Natural killer cell (primary cell): ENCODE measurements around the gene CC2D1A. TPM values are rescaled to one million over a fixed set of nuclear protein-coding genes. Genes with fewer than 3 reads are reported as not detected.

ENCODE experiments used
- ATAC-seq, 3 donors: fragments of 150-1000 bp in 2 of 3; fragments of 200-7000 bp in 1 of 3; cut with Tn5 transposase; 1 replicate in 1 of 3; 2 replicates in 2 of 3; pipeline ENCODE4 v1.10.0; 2021; ENCODE audit warnings: mild to moderate bottlenecking in 2 of 3, moderate library complexity in 2 of 3
- DNase-seq, 2 donors: peaks; one replicate each; pipeline versions ENCODE4 v3.0.0 to v3.0.0-alpha.2; 2013 to 2021; ENCODE audit warnings: mixed read lengths in 1 of 2
- H3K27ac ChIP-seq: one replicate; pipeline ENCODE4 v1.5.1; 2013; ENCODE audit warnings: mild to moderate bottlenecking, low read length
- H3K27me3 ChIP-seq: one replicate; pipeline ENCODE4 v1.6.1; 2013; ENCODE audit warnings: low read length; ENCODE audit not compliant: control insufficient read depth, insufficient read depth
- H3K36me3 ChIP-seq: one replicate; pipeline ENCODE4 v1.6.1; 2013; ENCODE audit warnings: low read length; ENCODE audit not compliant: control insufficient read depth, insufficient read depth
- H3K4me1 ChIP-seq: one replicate; pipeline ENCODE4 v1.6.1; 2013; ENCODE audit warnings: low read length; ENCODE audit not compliant: control insufficient read depth, insufficient read depth
- H3K4me3 ChIP-seq: one replicate; pipeline ENCODE4 v1.5.1; 2013; ENCODE audit warnings: low read length
- H3K9me3 ChIP-seq: one replicate; pipeline ENCODE4 v1.6.1; 2013; ENCODE audit warnings: low read length; ENCODE audit not compliant: control insufficient read depth, insufficient read depth
- H3K27ac Mint-ChIP-seq, 2 donors: one replicate each; pipeline ENCODE4 v1.8.0; 2022; ENCODE audit warnings: mild to moderate bottlenecking in 2 of 2, mixed read lengths in 2 of 2, moderate library complexity in 1 of 2
- H3K27me3 Mint-ChIP-seq, 2 donors: one replicate each; pipeline ENCODE4 v1.8.0; 2022; ENCODE audit warnings: low read depth in 2 of 2, mixed read lengths in 2 of 2
- H3K36me3 Mint-ChIP-seq: one replicate; pipeline ENCODE4 v1.8.0; 2022; ENCODE audit warnings: mixed read lengths
- H3K4me1 Mint-ChIP-seq, 2 donors: one replicate each; pipeline ENCODE4 v1.8.0; 2022; ENCODE audit warnings: mixed read lengths in 2 of 2
- H3K4me3 Mint-ChIP-seq: one replicate; pipeline ENCODE4 v1.8.0; 2022; ENCODE audit warnings: mild to moderate bottlenecking, moderate library complexity, mixed read lengths
- H3K9me3 Mint-ChIP-seq, 2 donors: one replicate each; pipeline ENCODE4 v1.8.0; 2022; ENCODE audit warnings: mixed read lengths in 2 of 2
- WGBS: methylation state at CpG from one replicate; pipeline ENCODE4 v1.1.7; 2013; ENCODE audit warnings: missing lambda C conversion rate; ENCODE audit not compliant: insufficient coverage; 5-methylcytosine and 5-hydroxymethylcytosine counted together
- intact Hi-C: fragments of 100-400 bp; cut with micrococcal nuclease; formaldehyde crosslinking; loops from one replicate; pipeline ENCODE4 v1.14.2; 2022
- total RNA-seq, 4 donors: library from RNA; stranded (reverse); fragments of 120-200 nt in 1 of 4; gene quantifications; one replicate each; pipeline versions ENCODE4 v1.2.3 to v1.2.4, GENCODE V29; 2013 to 2022
- TF ChIP-seq, protein P1 (sequence below): fragments of 200-600 bp; IDR thresholded peaks from one replicate; pipeline ENCODE4 v1.8.0; 2022; ENCODE audit warnings: antibody characterized with exemption

The CC2D1A gene
- total RNA-seq, 3 donors from 2014 or later (not counting 1 experiment from before 2014, with no cell fraction given), result 42.8 to 49.3 (median 48.4) TPM

DNA sequence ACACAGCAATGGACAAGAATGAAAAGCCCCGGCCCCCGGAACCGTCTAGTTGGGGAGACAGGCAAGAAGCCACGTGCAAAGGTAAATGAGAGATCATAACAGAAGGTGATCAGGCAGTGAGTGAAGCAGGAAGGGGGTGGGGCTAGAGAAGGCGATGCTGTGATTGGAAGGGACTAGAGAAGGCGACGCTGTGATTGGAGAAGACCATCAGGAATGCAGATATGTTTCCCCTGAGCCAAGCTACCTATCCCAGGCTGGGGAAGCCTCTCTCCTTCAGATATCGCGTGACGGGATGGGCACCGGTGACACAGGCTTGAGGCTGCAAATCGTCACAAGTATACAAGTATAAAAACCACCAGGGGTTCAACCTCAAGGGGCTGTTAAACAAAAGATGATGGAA lies 68.1 kb downstream of the CC2D1A start:
- H3K4me1 ChIP-seq, result peaks cover 7% of the 10 kb centered on the region
- no peaks in the 10 kb centered on the region for H3K36me3 Mint-ChIP-seq

DNA sequence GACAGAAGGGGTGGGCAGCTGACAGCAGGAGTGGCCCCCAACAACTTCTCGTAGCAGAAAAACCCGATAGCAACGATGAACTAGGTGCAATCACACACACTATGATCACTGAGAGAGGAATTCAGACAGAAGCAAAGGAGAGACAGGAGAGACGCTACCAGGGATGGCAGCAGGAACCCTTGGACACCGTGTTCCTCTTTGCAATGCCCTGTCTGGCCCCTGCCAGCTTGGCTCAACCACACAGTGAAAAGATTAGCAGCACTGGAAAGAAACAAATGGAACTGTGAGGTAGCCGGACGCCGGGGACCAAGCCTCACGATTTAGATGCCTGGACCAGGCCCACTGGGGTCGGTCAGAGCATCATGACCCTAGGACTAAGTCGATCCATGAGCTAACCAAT lies 69.9 kb downstream of the CC2D1A start:
- TF ChIP-seq, protein P1, sequence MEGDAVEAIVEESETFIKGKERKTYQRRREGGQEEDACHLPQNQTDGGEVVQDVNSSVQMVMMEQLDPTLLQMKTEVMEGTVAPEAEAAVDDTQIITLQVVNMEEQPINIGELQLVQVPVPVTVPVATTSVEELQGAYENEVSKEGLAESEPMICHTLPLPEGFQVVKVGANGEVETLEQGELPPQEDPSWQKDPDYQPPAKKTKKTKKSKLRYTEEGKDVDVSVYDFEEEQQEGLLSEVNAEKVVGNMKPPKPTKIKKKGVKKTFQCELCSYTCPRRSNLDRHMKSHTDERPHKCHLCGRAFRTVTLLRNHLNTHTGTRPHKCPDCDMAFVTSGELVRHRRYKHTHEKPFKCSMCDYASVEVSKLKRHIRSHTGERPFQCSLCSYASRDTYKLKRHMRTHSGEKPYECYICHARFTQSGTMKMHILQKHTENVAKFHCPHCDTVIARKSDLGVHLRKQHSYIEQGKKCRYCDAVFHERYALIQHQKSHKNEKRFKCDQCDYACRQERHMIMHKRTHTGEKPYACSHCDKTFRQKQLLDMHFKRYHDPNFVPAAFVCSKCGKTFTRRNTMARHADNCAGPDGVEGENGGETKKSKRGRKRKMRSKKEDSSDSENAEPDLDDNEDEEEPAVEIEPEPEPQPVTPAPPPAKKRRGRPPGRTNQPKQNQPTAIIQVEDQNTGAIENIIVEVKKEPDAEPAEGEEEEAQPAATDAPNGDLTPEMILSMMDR, result no peak
- DNase-seq (no peak), ATAC-seq (no peak)
- peaks cover 9% of the 10 kb centered on the region for H3K36me3 ChIP-seq
- H3K36me3 Mint-ChIP-seq, result no peaks in the 10 kb centered on the region
- no peaks in the 10 kb centered on the region for H3K27me3 Mint-ChIP-seq
- H3K9me3 ChIP-seq, result no peaks in the 10 kb centered on the region
- H3K4me3 Mint-ChIP-seq, result no peak overlapping the region
- H3K4me1 ChIP-seq, result peaks cover 19% of the 10 kb centered on the region
- H3K27ac Mint-ChIP-seq, result peak overlapping the region; percentile 45 to 57
- H3K9me3 Mint-ChIP-seq, result no peaks in the 10 kb centered on the region
- H3K27me3 ChIP-seq, result no peaks in the 10 kb centered on the region
- no peak overlapping the region for H3K4me3 ChIP-seq
- WGBS, result 95% methylated on average over 11 of the region's 11 CpGs
- no peak overlapping the region for H3K27ac ChIP-seq
- intact Hi-C loops, result no loop called here
- H3K4me1 Mint-ChIP-seq, result peaks cover 0 to 23% of the 10 kb centered on the region in 2 donors

More for the DNA sequence above, 68.1 kb downstream of the CC2D1A start:
- H3K27me3 Mint-ChIP-seq, result no peaks in the 10 kb centered on the region
- no peaks in the 10 kb centered on the region for H3K9me3 ChIP-seq
- WGBS, result 85% methylated on average over 12 of the region's 12 CpGs
- peak in 1 of 2 donors; percentile 73 for DNase-seq
- no peak for ATAC-seq
- TF ChIP-seq, protein P1, result no peak
- no peak overlapping the region for H3K27ac Mint-ChIP-seq
- peaks cover 0 to 17% of the 10 kb centered on the region in 2 donors for H3K4me1 Mint-ChIP-seq
- no peaks in the 10 kb centered on the region for H3K27me3 ChIP-seq
- H3K36me3 ChIP-seq, result peaks cover 19% of the 10 kb centered on the region
- intact Hi-C loops, result no loop called here
- H3K9me3 Mint-ChIP-seq, result no peaks in the 10 kb centered on the region
- no peak overlapping the region for H3K27ac ChIP-seq
- no peak overlapping the region for H3K4me3 ChIP-seq
- no peak overlapping the region for H3K4me3 Mint-ChIP-seq

DNA sequence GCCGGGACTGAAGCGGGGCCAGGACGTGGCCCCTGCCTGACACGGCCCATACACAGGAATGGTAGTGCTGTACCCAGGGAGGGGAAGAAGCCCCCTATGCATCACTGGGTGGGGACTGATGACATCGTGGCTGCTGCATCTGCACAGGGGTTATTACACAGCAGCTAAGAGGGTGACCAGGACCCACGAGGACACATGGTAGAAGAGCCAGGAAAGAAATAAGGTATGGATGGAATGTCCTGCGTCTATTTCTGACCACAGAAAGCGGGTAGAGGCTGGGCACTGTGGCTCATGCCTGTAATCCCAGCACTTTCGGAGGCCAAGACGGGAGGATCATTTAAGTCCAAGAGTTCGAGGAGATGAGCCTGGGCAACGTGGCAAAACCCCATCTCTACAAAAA lies 70.4 kb downstream of the CC2D1A start:
- Histone ChIP-seq H3K4me1 (peaks cover 25% of the 10 kb centered on the region), H3K27me3 (no peaks in the 10 kb centered on the region), H3K9me3 (no peaks in the 10 kb centered on the region), H3K36me3 (peaks cover 9% of the 10 kb centered on the region), H3K27ac (no peak overlapping the region), H3K4me3 (no peak overlapping the region)
- ATAC-seq (no peak), DNase-seq (no peak)
- Mint-ChIP-seq H3K27ac (peak overlapping the region; percentile 45 to 57), H3K9me3 (no peaks in the 10 kb centered on the region), H3K4me3 (no peak overlapping the region), H3K4me1 (peaks cover 0 to 23% of the 10 kb centered on the region in 2 donors), H3K36me3 (no peaks in the 10 kb centered on the region), H3K27me3 (no peaks in the 10 kb centered on the region)
- WGBS, result 95% methylated on average over 11 of the region's 12 CpGs
- intact Hi-C loops, result no loop called here
- TF ChIP-seq, protein P1, result no peak

DNA sequence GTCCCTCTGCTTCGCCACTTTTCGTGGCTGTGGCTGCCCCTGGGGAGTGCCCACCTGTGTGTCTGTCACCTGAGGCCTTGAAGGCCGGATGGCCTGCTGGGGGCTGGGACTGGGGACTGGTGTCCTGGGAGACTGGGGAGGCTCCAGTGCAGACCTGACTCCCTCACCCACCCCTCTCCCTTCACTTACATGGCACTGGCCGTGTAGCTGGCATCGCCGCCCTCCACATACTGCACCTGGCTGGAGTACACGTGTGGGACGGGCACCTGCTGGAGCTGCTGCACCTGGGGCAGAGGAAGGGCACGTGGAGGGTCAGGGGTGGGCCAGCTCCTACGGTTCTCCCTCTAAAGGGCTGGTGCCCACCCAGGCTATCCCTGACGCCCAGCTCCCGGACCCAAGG lies 71.8 kb downstream of the CC2D1A start:
- H3K36me3 Mint-ChIP-seq, result no peaks in the 10 kb centered on the region
- peaks cover 6% of the 10 kb centered on the region for H3K36me3 ChIP-seq
- DNase-seq (no peak), ATAC-seq (no peak)
- 95% methylated on average over 11 of the region's 12 CpGs for WGBS
- H3K27ac ChIP-seq, result no peak overlapping the region
- H3K27me3 Mint-ChIP-seq, result no peaks in the 10 kb centered on the region
- H3K4me3 ChIP-seq, result no peak overlapping the region
- H3K4me1 ChIP-seq, result peaks cover 32% of the 10 kb centered on the region
- H3K4me3 Mint-ChIP-seq, result no peak overlapping the region
- intact Hi-C loops, result no loop called here
- H3K27ac Mint-ChIP-seq, result peak overlapping the region in 1 of 2 donors; percentile 74
- no peaks in the 10 kb centered on the region for H3K27me3 ChIP-seq
- H3K9me3 ChIP-seq, result no peaks in the 10 kb centered on the region
- no peaks in the 10 kb centered on the region for H3K9me3 Mint-ChIP-seq
- TF ChIP-seq, protein P1, result no peak
- H3K4me1 Mint-ChIP-seq, result peaks cover 0 to 28% of the 10 kb centered on the region in 2 donors
